ENCODE data around the gene ADAMTS6.

DNA sequence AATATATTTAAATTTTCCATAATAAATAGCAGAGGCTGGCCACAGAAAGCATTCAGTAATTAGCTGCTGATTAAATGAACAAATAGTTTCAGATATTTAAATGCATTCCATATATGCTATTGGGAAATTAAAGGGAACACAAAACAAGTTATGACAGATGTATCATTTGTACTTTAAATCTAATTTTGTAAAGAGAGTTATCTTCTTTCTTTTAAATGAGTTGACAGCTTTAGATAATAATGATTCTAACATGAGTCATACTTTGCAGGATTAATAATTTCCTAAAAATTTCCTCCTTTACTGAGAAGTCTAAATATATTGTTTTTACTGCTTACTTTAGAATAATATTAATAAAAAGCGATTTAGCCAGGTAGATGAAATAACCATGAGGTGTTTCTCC, 320.1 kb downstream of the ADAMTS6 start:
- TF ChIP-seq, protein P1, sequence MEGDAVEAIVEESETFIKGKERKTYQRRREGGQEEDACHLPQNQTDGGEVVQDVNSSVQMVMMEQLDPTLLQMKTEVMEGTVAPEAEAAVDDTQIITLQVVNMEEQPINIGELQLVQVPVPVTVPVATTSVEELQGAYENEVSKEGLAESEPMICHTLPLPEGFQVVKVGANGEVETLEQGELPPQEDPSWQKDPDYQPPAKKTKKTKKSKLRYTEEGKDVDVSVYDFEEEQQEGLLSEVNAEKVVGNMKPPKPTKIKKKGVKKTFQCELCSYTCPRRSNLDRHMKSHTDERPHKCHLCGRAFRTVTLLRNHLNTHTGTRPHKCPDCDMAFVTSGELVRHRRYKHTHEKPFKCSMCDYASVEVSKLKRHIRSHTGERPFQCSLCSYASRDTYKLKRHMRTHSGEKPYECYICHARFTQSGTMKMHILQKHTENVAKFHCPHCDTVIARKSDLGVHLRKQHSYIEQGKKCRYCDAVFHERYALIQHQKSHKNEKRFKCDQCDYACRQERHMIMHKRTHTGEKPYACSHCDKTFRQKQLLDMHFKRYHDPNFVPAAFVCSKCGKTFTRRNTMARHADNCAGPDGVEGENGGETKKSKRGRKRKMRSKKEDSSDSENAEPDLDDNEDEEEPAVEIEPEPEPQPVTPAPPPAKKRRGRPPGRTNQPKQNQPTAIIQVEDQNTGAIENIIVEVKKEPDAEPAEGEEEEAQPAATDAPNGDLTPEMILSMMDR (tag by site-specific recombination; IDR thresholded peaks at IDR 0.05): no peak
- TF ChIP-seq, protein P2, sequence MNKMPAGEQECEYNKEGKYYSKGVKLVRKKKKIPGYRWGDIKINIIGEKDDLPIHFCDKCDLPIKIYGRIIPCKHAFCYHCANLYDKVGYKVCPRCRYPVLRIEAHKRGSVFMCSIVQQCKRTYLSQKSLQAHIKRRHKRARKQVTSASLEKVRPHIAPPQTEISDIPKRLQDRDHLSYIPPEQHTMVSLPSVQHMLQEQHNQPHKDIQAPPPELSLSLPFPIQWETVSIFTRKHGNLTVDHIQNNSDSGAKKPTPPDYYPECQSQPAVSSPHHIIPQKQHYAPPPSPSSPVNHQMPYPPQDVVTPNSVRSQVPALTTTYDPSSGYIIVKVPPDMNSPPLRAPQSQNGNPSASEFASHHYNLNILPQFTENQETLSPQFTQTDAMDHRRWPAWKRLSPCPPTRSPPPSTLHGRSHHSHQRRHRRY (tag by site-specific recombination; IDR thresholded peaks at IDR 0.05): no peak
- TF ChIP-seq KLF16 (tag by site-specific recombination; IDR thresholded peaks at IDR 0.05) (no peak), ZNF112 (tag by site-specific recombination; IDR thresholded peaks at IDR 0.05) (no peak), ZNF529 (tag by site-specific recombination; IDR thresholded peaks at IDR 0.05; ENCODE audit: insufficient replicate concordance) (no peak), KLF9 (tag by site-specific recombination; IDR thresholded peaks at IDR 0.05; ENCODE audit: low read depth) (no peak), ZNF658 (tag by site-specific recombination; IDR thresholded peaks at IDR 0.05) (no peak), SP2 (tag by site-specific recombination; IDR thresholded peaks at IDR 0.05) (no peak)
- TF ChIP-seq, protein P3, sequence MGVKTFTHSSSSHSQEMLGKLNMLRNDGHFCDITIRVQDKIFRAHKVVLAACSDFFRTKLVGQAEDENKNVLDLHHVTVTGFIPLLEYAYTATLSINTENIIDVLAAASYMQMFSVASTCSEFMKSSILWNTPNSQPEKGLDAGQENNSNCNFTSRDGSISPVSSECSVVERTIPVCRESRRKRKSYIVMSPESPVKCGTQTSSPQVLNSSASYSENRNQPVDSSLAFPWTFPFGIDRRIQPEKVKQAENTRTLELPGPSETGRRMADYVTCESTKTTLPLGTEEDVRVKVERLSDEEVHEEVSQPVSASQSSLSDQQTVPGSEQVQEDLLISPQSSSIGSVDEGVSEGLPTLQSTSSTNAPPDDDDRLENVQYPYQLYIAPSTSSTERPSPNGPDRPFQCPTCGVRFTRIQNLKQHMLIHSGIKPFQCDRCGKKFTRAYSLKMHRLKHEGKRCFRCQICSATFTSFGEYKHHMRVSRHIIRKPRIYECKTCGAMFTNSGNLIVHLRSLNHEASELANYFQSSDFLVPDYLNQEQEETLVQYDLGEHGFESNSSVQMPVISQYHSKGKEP (tag by site-specific recombination; IDR thresholded peaks at IDR 0.05): no peak
- TF ChIP-seq, protein P4, sequence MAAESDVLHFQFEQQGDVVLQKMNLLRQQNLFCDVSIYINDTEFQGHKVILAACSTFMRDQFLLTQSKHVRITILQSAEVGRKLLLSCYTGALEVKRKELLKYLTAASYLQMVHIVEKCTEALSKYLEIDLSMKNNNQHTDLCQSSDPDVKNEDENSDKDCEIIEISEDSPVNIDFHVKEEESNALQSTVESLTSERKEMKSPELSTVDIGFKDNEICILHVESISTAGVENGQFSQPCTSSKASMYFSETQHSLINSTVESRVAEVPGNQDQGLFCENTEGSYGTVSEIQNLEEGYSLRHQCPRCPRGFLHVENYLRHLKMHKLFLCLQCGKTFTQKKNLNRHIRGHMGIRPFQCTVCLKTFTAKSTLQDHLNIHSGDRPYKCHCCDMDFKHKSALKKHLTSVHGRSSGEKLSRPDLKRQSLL (tag by site-specific recombination; IDR thresholded peaks at IDR 0.05): no peak

Measured in HEK293 (cell line).